Right renal pelvis (tissue), 4 donors: ENCODE results near the gene FCGR3B. TPM values are rescaled to one million over a fixed set of nuclear protein-coding genes. Genes with fewer than 3 reads are reported as not detected.
"Not testable (repeated sequence)": the region's sequence is repeated elsewhere in the genome, so short reads cannot be mapped to it uniquely, and the experiment has no call there.

Source experiments
- DNase-seq, 4 donors: peaks; one replicate each; pipeline ENCODE4 v3.0.0-alpha.2; 2013; ENCODE audit warnings: low read depth in 4 of 4, low spot score in 3 of 4, missing footprints in 1 of 4
- polyA plus RNA-seq, 4 donors: library from polyadenylated mRNA; unstranded; fragments of 120-200 nt; gene quantifications; one replicate each; pipeline ENCODE4 v1.2.1, GENCODE V29; 2013; ENCODE audit not compliant: insufficient read length in 4 of 4

FCGR3B gene
- polyA plus RNA-seq, 4 donors = 0.21 to 0.97 (median 0.39) TPM; not detected in 1

- not testable (repeated sequence) for DNase-seq
Observed at GRCh38 chr1:161639203-161639602, 8.2 kb upstream of the FCGR3B start.

GRCh38 chr1:161638251-161638993 is 7.4 kb upstream of the FCGR3B start:
- DNase-seq = not testable (repeated sequence)

- not testable (repeated sequence) for DNase-seq
Observed at GRCh38 chr1:161636976-161637375, 6.0 kb upstream of the FCGR3B start.

GRCh38 chr1:161636189-161636782 is 5.3 kb upstream of the FCGR3B start:
- DNase-seq = not testable (repeated sequence)

GRCh38 chr1:161634993-161635392 is 4.0 kb upstream of the FCGR3B start:
- not testable (repeated sequence) for DNase-seq

GRCh38 chr1:161630128-161630742 is 741 bp downstream of the FCGR3B start:
- not testable (repeated sequence) for DNase-seq

- DNase-seq = not testable (repeated sequence)
Observed at GRCh38 chr1:161626445-161627146, 4.4 kb downstream of the FCGR3B start.

GRCh38 chr1:161624605-161625004 is 6.4 kb downstream of the FCGR3B start:
- not testable (repeated sequence) for DNase-seq

- DNase-seq = not testable (repeated sequence)
Observed at GRCh38 chr1:161623401-161624051, 7.5 kb downstream of the FCGR3B start.

GRCh38 chr1:161622054-161622453 is 8.9 kb downstream of the FCGR3B start:
- DNase-seq = not testable (repeated sequence)

GRCh38 chr1:161621181-161622000 is 9.6 kb downstream of the FCGR3B start:
- peak in 3 of 4 donors; percentile 33 to 53 (median 50) for DNase-seq

GRCh38 chr1:161620399-161620798 is 10.6 kb downstream of the FCGR3B start:
- DNase-seq = not testable (repeated sequence)

GRCh38 chr1:161618517-161618916 is 12.5 kb downstream of the FCGR3B start:
- DNase-seq = not testable (repeated sequence)

- not testable (repeated sequence) for DNase-seq
Observed at GRCh38 chr1:161616417-161616816, 14.6 kb downstream of the FCGR3B start.

- peak in 2 of 4 donors; percentile 37 to 53 for DNase-seq
Observed at GRCh38 chr1:161613142-161613514, 17.8 kb downstream of the FCGR3B start.

GRCh38 chr1:161612322-161613141 is 18.4 kb downstream of the FCGR3B start:
- DNase-seq = peak; percentile 90 to 96 (median 93)

GRCh38 chr1:161611866-161612321 is 19.1 kb downstream of the FCGR3B start:
- DNase-seq = peak in 3 of 4 donors; percentile 38 to 63 (median 44)

GRCh38 chr1:161610198-161610597 is 20.8 kb downstream of the FCGR3B start:
- not testable (repeated sequence) for DNase-seq
